Neural progenitor cell (in vitro differentiated cells): ENCODE data around the gene RPS6KA3.

Experiments
- CTCF ChIP-seq: fragments of 200-600 bp; sonication (generic); IDR thresholded peaks from 2 replicates; pipeline ENCODE4 v1.5.1; 2017; ENCODE audit warnings: antibody characterized with exemption, mild to moderate bottlenecking
- EZH2 ChIP-seq: fragments of 200-600 bp; sonication (generic); IDR thresholded peaks from 2 replicates; pipeline ENCODE4 v1.6.1; 2017; ENCODE audit warnings: antibody characterized with exemption, mild to moderate bottlenecking, moderate library complexity
- EZH2phosphoT487 ChIP-seq: fragments of 200-600 bp; sonication (generic); IDR thresholded peaks from 2 replicates; pipeline ENCODE4 v1.6.1; 2017; ENCODE audit warnings: antibody characterized with exemption

GRCh38 chrX:20228245-20228644, 38.5 kb downstream of the RPS6KA3 start:
- no peak for TF ChIP-seq CTCF
- no peak for TF ChIP-seq EZH2
- TF ChIP-seq EZH2phosphoT487, result no peak
